Measurements from ENCODE around the gene MLH3. TPM values are rescaled to one million over a fixed set of nuclear protein-coding genes. Genes with fewer than 3 reads are reported as not detected.
A peak's percentile ranks its signal among the peaks of the same experiment; 100 is the strongest.

MLH3 gene
- total RNA-seq, 1 experiment from 2014 or later = 13.2 TPM

DNA sequence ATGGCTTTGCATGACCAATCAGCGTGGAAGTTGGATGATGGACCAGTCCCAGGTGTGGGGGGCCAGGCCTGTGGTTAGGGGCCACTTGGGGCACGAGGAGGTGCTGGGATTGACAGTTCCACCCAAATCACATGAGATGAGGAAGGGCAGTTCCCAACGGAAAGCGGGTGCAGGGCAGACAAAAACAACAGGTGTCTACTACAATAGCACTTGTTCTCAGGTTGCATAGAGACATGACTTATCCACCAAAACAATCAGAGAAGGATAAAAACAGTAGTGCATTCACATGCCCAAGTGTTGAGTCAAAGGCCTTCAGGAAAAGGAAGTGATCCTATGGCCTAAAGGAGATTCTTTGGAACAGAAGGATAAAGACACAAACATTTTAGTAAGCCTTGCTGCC lies 63.1 kb downstream of the MLH3 start:
- H3F3A ChIP-seq (ENCODE audit: low read length, unreplicated experiment) = no peaks in the 10 kb centered on the region
- DNase-seq (peak; percentile 93), ATAC-seq (peak; percentile 96)
- TF ChIP-seq EZH2phosphoT487 (IDR thresholded peaks at IDR 0.05; ENCODE audit: borderline replicate concordance, low read length) (no peak), EZH2 (IDR thresholded peaks at IDR 0.05; ENCODE audit: low read length, unreplicated experiment) (no peak)
- TF ChIP-seq, protein P1, sequence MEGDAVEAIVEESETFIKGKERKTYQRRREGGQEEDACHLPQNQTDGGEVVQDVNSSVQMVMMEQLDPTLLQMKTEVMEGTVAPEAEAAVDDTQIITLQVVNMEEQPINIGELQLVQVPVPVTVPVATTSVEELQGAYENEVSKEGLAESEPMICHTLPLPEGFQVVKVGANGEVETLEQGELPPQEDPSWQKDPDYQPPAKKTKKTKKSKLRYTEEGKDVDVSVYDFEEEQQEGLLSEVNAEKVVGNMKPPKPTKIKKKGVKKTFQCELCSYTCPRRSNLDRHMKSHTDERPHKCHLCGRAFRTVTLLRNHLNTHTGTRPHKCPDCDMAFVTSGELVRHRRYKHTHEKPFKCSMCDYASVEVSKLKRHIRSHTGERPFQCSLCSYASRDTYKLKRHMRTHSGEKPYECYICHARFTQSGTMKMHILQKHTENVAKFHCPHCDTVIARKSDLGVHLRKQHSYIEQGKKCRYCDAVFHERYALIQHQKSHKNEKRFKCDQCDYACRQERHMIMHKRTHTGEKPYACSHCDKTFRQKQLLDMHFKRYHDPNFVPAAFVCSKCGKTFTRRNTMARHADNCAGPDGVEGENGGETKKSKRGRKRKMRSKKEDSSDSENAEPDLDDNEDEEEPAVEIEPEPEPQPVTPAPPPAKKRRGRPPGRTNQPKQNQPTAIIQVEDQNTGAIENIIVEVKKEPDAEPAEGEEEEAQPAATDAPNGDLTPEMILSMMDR (conservative IDR thresholded peaks at IDR 0.05; ENCODE audit: low read depth, low read length) = no peak
- H3K4me3 ChIP-seq (ENCODE audit: low read length) = no peak overlapping the region
- no peak overlapping the region for H3K9ac ChIP-seq (ENCODE audit: low read length)
- intact Hi-C loops (cut with micrococcal nuclease) = loop anchor here (1.0 to 5.0 kb wide), 3 partner anchors 14 to 74 kb away; partner anchors contain the start of genes ACYP1 and EIF2B2
- ChIA-PET POLR2A (ENCODE audit: unreplicated experiment) (interaction anchor here (0.6 to 1.0 kb wide), 2 partner anchors 10 to 16 kb away, joined by 3 to 6 read pairs; no protein-coding TSS in a partner anchor), CTCF (interaction anchor here (0.8 kb wide), 1 partner anchor 14 kb away, joined by 3 read pairs; the partner anchor contains the start of gene EIF2B2)
- H3K36me3 ChIP-seq (ENCODE audit: low read depth, low read length) = no peaks in the 10 kb centered on the region
- H4K20me1 ChIP-seq (ENCODE audit: low read length) = no peaks in the 10 kb centered on the region
- H3K27me3 ChIP-seq (ENCODE audit: low read length) = no peaks in the 10 kb centered on the region
- H3K4me2 ChIP-seq (ENCODE audit: low read length) = peak overlapping the region; percentile 40
- peak overlapping the region; percentile 47 for H3K27ac ChIP-seq (ENCODE audit: low read length)
- no TSS peak for BruUV-seq (replicated peaks)
- H2AFZ ChIP-seq (ENCODE audit: low read length) = 0 out of 2 replicates have a peak overlapping the region, but pooled peaks have one; percentile 6
- no peaks in the 10 kb centered on the region for H3K9me3 ChIP-seq (ENCODE audit: low read length)
- peaks cover 24% of the 10 kb centered on the region for H3K4me1 ChIP-seq (ENCODE audit: insufficient read depth, low read length)
- no peaks in the 10 kb centered on the region for H3K79me2 ChIP-seq (ENCODE audit: low read length)
- no peaks in the 10 kb centered on the region for H3K9me2 ChIP-seq (replicated peaks; ENCODE audit: low read length)

DNA sequence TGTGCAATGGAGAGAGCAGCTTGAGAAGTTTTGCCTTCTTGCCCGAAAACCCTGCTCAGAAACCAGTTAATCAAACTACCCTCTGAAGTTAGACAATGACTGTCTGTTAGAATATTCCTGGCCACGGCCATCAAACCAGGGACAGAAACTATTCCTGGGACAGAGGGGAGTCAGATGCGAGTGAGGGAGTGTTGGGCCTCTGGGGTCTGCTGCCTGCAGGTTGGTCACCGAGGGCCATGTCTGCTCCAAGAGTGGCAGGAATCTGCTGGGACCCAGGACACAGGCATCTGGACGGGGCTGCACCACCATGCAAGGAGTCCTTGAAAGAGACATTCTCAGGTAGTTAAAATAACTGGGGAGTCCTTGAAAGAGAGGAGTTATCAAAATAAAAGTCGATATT lies 65.5 kb downstream of the MLH3 start:
- Histone ChIP-seq H3F3A (ENCODE audit: low read length, unreplicated experiment) (no peaks in the 10 kb centered on the region), H3K27ac (ENCODE audit: low read length) (no peak overlapping the region), H3K79me2 (ENCODE audit: low read length) (no peaks in the 10 kb centered on the region), H3K9me3 (ENCODE audit: low read length) (no peaks in the 10 kb centered on the region), H3K27me3 (ENCODE audit: low read length) (no peaks in the 10 kb centered on the region), H4K20me1 (ENCODE audit: low read length) (no peaks in the 10 kb centered on the region), H3K4me3 (ENCODE audit: low read length) (no peak overlapping the region), H3K4me2 (ENCODE audit: low read length) (no peak overlapping the region), H3K36me3 (ENCODE audit: low read depth, low read length) (no peaks in the 10 kb centered on the region), H3K9me2 (replicated peaks; ENCODE audit: low read length) (no peaks in the 10 kb centered on the region), H3K9ac (ENCODE audit: low read length) (no peak overlapping the region), H2AFZ (ENCODE audit: low read length) (no peak overlapping the region), H3K4me1 (ENCODE audit: insufficient read depth, low read length) (peaks cover 41% of the 10 kb centered on the region)
- intact Hi-C loops (cut with micrococcal nuclease) = loop anchor here (5.0 kb wide), 1 partner anchor 76 kb away; the partner anchor contains the start of gene ACYP1
- no peak for ATAC-seq
- ChIA-PET POLR2A (ENCODE audit: unreplicated experiment) (no interaction called here), CTCF (no interaction called here)
- no TSS peak for BruUV-seq (replicated peaks)
- no peak for TF ChIP-seq EZH2 (IDR thresholded peaks at IDR 0.05; ENCODE audit: low read length, unreplicated experiment)
- TF ChIP-seq, protein P1 (conservative IDR thresholded peaks at IDR 0.05; ENCODE audit: low read depth, low read length) = no peak
- no peak for TF ChIP-seq EZH2phosphoT487 (IDR thresholded peaks at IDR 0.05; ENCODE audit: borderline replicate concordance, low read length)
- DNase-seq = no peak

DNA sequence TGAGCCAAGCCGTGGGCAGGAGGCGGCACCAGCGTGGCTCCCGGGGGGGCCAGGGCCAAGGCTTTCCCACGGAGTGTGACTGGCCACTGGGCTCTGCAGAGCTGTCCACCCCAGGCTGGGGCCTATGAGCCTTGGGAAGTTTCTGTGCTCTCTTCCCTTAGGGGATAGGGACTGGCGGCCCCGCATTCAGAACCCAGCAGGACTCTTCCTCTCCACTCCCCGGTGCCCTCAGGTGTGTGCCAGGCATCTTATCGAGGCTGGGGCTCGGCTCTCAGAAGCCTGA lies 66.3 kb downstream of the MLH3 start:
- Histone ChIP-seq H2AFZ (ENCODE audit: low read length) (no peak overlapping the region), H3K4me1 (ENCODE audit: insufficient read depth, low read length) (peaks cover 46% of the 10 kb centered on the region), H4K20me1 (ENCODE audit: low read length) (no peaks in the 10 kb centered on the region), H3K9me2 (replicated peaks; ENCODE audit: low read length) (no peaks in the 10 kb centered on the region), H3K27me3 (ENCODE audit: low read length) (no peaks in the 10 kb centered on the region), H3K79me2 (ENCODE audit: low read length) (no peaks in the 10 kb centered on the region), H3K4me2 (ENCODE audit: low read length) (no peak overlapping the region), H3K36me3 (ENCODE audit: low read depth, low read length) (no peaks in the 10 kb centered on the region), H3K27ac (ENCODE audit: low read length) (no peak overlapping the region), H3F3A (ENCODE audit: low read length, unreplicated experiment) (no peaks in the 10 kb centered on the region), H3K9me3 (ENCODE audit: low read length) (no peaks in the 10 kb centered on the region), H3K4me3 (ENCODE audit: low read length) (no peak overlapping the region), H3K9ac (ENCODE audit: low read length) (no peak overlapping the region)
- POLR2A ChIA-PET (ENCODE audit: unreplicated experiment) = no interaction called here
- TF ChIP-seq EZH2 (IDR thresholded peaks at IDR 0.05; ENCODE audit: low read length, unreplicated experiment) (no peak), EZH2phosphoT487 (IDR thresholded peaks at IDR 0.05; ENCODE audit: borderline replicate concordance, low read length) (no peak)
- TF ChIP-seq, protein P1 (conservative IDR thresholded peaks at IDR 0.05; ENCODE audit: low read depth, low read length) = no peak
- CTCF ChIA-PET = no interaction called here
- no peak for ATAC-seq
- no TSS peak for BruUV-seq (replicated peaks)
- no peak for DNase-seq
- intact Hi-C loops (cut with micrococcal nuclease) = loop anchor here (5.0 kb wide), 1 partner anchor 77 kb away; the partner anchor contains the start of gene ACYP1
